Left forelimb (tissue), 1 donor: ENCODE results near the gene TWNK.
A peak's percentile ranks its signal among the peaks of the same experiment; 100 is the strongest.

Source experiments
- DNase-seq: peaks from one replicate; pipeline ENCODE4 v3.0.0-alpha.2; 2018; ENCODE audit warnings: low spot score

TWNK gene

GRCh38 chr10:100986952-100987684, at the start of gene TWNK, which contains the start of gene MRPL43:
TWNK (plus strand) TSS chr10:100987543; CDS start chr10:100988211, 668 bp downstream.
MRPL43 (minus strand) TSS chr10:100987497; CDS start chr10:100987443, 54 bp downstream.
- peak; percentile 91 for DNase-seq

GRCh38 chr10:100939763-100940344, 47.5 kb upstream of the TWNK start:
- no peak for DNase-seq

GRCh38 chr10:100942229-100942628, 45.1 kb upstream of the TWNK start:
- no peak for DNase-seq

GRCh38 chr10:100943508-100943907, 43.8 kb upstream of the TWNK start:
- DNase-seq: no peak

GRCh38 chr10:100945754-100946153, 41.6 kb upstream of the TWNK start:
- no peak for DNase-seq

- no peak for DNase-seq
Measured at GRCh38 chr10:100948916-100949315, 38.4 kb upstream of the TWNK start.

- no peak for DNase-seq
Measured at GRCh38 chr10:100960251-100960650, 27.1 kb upstream of the TWNK start.

GRCh38 chr10:100962351-100963080, 24.8 kb upstream of the TWNK start:
- DNase-seq: no peak

- DNase-seq: no peak
Measured at GRCh38 chr10:100963826-100964225, 23.5 kb upstream of the TWNK start.

- no peak for DNase-seq
Measured at GRCh38 chr10:100965820-100966219, 21.5 kb upstream of the TWNK start.

GRCh38 chr10:100966887-100967286, 20.5 kb upstream of the TWNK start:
- no peak for DNase-seq

GRCh38 chr10:100967332-100967731, 20.0 kb upstream of the TWNK start:
- no peak for DNase-seq

- DNase-seq: no peak
Measured at GRCh38 chr10:100968062-100968736, 19.1 kb upstream of the TWNK start.

GRCh38 chr10:100968863-100969186, 18.5 kb upstream of the TWNK start:
- no peak for DNase-seq

- DNase-seq: no peak
Measured at GRCh38 chr10:100969187-100970075, 17.9 kb upstream of the TWNK start, which contains the start of gene SEMA4G. SEMA4G (plus strand) TSS chr10:100969504; CDS start chr10:100972913, 3,409 bp downstream.

- no peak for DNase-seq
Measured at GRCh38 chr10:100970076-100970913, 17.0 kb upstream of the TWNK start.

- no peak for DNase-seq
Measured at GRCh38 chr10:100970914-100971811, 16.2 kb upstream of the TWNK start.

GRCh38 chr10:100972115-100972903, 15.0 kb upstream of the TWNK start:
- DNase-seq: no peak
